HG03159 (cell line): ENCODE measurements around the gene CALM1.

ENCODE experiments used
- ATAC-seq: cut with Tn5 transposase; IDR thresholded peaks from one replicate; pipeline ENCODE4 v1.9.1; 2021; ENCODE audit warnings: mild to moderate bottlenecking, moderate library complexity; ENCODE audit not compliant: unreplicated experiment

CALM1 gene

DNA sequence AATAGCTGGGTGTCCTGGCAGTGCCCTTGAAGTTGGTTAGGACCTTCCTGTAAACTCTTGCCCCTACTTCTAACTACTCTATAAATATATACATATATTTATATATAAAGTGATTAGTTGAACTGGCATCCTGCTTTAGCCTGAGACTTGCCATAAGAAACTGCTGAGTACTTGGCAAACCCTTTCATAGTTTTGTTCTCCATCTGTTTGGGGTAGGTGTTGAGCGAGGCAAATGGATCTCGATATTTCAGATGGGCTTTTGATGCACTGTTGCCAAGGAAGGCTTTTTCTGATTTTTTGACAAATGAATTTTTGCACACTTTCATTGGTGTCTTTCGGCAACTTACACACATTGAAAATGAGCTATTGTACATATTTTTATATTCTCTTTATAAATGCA lies 10.4 kb downstream of the CALM1 start:
- no peak for ATAC-seq

- no peak for ATAC-seq
Observed at GRCh38 chr14:90408713-90409112, 11.9 kb downstream of the CALM1 start.

GRCh38 chr14:90409209-90409730 lies 12.4 kb downstream of the CALM1 start:
- ATAC-seq, result no peak

DNA sequence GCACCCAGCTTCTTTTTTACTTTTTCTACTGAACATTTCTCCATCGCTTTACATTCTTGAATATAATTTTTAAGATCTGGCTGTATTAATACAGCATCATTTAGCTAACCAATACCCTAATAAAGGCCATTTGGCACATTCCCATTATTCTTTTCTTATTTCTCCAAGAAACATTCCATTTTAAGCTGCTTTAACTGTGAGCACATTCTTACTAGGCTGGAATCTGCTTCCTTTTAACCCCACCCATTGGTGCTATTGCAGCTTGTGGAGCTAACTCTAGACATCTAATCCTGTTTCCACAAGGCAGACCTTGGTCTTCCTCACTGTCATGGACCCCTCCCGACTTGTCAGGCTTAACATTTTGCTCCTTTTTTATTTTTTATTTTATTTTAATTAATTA lies 15.2 kb downstream of the CALM1 start:
- ATAC-seq, result no peak

- no peak for ATAC-seq
Observed at GRCh38 chr14:90416720-90417119, 19.9 kb downstream of the CALM1 start.

- ATAC-seq, result no peak
Observed at GRCh38 chr14:90418053-90418452, 21.2 kb downstream of the CALM1 start.

- ATAC-seq, result no peak
Observed at GRCh38 chr14:90419200-90419599, 22.4 kb downstream of the CALM1 start.

GRCh38 chr14:90421001-90421631 lies 24.3 kb downstream of the CALM1 start:
- ATAC-seq, result no peak

GRCh38 chr14:90421632-90422020 lies 24.8 kb downstream of the CALM1 start:
- no peak for ATAC-seq

GRCh38 chr14:90423166-90423565 lies 26.3 kb downstream of the CALM1 start:
- no peak for ATAC-seq

DNA sequence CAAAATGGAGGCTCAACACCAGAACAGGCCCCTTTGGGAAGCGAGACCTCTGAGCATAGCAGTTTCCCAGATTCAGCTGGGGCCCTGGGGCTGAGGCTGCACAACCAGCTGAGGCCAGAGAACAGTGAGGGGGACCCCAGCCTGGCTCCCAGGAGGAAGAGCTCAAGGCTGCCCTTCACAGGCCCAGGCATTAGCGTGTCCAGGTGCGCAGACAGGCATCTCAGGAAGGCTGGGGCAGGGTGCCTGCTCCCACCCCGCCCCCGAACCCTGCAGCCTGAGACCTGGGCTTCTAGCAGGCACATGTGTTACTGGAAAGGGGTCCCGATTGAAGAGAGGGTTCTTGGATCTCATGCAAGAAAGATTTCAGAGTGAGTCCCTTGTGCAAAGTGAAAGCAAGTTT lies 27.2 kb downstream of the CALM1 start:
- no peak for ATAC-seq

DNA sequence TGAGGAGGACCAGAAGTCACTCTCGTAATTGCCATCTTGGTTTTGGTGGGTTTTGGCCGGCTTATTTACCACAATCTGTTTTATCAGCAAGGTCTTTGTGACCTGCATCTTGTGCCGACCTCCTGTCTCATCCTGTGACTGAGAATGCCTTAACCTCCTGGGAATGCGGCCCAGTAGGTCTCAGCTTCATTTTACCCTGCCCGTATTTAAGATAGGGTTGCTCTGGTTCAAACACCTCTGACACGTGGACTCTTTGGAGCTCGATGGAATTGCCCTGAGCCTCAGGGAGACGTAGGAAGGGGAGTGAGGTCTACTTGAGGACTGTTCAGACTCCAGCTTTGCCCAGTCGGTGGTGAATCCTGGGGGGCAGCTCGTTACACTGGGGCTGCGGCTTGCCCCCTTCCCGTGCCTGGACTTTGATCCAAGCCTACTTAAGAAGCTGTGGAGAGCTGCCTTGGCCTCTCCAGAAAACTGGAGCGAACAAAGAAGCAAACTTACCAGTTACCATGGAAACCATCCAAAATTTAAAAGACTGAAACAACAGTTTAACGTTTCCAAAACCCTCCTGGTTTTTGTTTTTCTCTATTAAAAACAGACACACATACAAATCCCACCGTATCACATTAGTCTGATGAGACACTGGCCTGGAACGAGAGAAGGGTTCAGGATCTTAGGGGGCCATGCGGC lies 28.0 kb downstream of the CALM1 start:
- ATAC-seq, result no peak

GRCh38 chr14:90425373-90425879 lies 28.6 kb downstream of the CALM1 start:
- ATAC-seq, result no peak

- ATAC-seq, result no peak
Observed at GRCh38 chr14:90426031-90426540, 29.3 kb downstream of the CALM1 start.

DNA sequence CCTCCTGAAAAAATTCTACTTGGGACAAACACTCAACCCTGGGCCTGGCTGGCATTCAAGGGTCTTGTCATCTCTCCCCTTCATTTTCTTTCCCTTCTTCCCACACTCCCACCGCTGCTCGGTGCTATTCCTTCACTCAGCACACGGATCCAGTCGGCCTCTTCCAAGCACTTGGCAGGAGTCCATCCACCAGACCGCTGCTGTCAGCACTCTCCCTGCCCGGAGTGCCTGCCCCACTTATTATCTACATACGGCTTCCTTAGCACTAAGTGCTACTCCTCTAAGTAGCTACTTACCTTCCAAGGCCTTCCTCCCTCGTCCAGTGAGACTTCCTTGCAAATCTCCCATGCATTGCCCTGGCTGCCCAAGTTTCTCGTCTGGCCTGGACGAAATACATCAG lies 29.8 kb downstream of the CALM1 start:
- ATAC-seq, result no peak

- ATAC-seq, result no peak
Observed at GRCh38 chr14:90427848-90428426, 31.1 kb downstream of the CALM1 start.

- ATAC-seq, result no peak
Observed at GRCh38 chr14:90428676-90429075, 31.8 kb downstream of the CALM1 start.

GRCh38 chr14:90429236-90429635 lies 32.4 kb downstream of the CALM1 start:
- no peak for ATAC-seq

DNA sequence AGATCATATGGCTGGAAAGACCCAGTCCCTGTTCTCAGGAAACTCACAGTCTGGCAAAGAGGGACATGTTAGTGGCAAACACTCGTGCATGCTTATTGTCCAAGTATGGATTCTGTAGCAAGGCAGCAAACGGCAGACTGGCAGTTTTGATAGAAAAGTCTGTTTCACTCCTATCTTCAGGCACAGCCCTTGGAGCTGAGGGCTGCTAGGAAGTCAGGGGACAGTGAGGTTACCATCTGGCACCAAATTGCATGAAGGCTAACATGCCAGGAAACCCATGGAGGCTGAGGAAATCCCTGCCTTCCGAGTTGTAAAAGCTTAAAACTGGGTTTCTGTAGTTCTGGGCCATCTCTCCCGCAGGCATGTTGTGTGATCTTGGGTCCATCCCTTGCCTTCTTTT lies 32.9 kb downstream of the CALM1 start:
- no peak for ATAC-seq

DNA sequence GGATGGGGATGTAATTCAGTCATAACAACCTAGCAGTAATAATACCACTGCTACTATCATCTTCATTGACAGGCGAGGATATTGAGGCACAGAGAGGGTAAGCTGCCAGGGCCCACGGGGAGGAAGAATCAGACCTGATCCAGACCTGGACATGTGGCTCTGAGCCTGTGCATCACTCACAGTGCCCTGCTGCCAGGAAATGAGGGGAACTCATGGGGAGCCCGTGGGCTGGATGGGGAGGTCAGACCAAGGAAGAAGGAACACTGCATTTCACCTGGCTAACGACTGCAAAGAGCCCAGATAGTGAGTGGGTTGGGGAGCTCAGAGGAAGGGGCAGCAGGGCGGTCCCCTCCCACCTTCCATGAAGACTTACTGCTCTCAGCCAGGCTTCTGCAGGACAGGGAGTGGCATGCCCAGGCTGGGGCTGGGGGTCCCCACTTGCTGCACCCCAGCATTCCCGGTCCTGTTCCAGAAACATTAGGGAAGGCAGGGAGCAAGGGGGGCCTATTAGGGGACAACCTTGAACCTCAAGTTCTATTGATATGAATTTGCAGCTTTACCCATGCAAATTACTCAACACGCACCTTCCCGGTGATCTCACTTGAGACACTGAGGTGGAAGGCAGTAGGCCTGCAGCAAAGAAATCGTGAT lies 37.7 kb downstream of the CALM1 start:
- ATAC-seq, result no peak

- ATAC-seq, result no peak
Observed at GRCh38 chr14:90438841-90439240, 42.0 kb downstream of the CALM1 start.
